Ovary (tissue), 9 donors: ENCODE results near the gene CELA3B. TPM values are rescaled to one million over a fixed set of nuclear protein-coding genes. Genes with fewer than 3 reads are reported as not detected.
"Not testable (repeated sequence)": the region's sequence is repeated elsewhere in the genome, so short reads cannot be mapped to it uniquely, and the experiment has no call there.

Experiments
- DNase-seq, 5 donors: peaks; one replicate each; pipeline ENCODE4 v3.0.0-alpha.2; 2019 to 2020
- H3K27ac ChIP-seq, 2 donors: fragments of 200-600 bp; one replicate each; pipeline versions ENCODE4 v1.5.1 to v1.8.0; 2019 to 2022
- H3K27me3 ChIP-seq: fragments of 200-600 bp; one replicate; pipeline ENCODE4 v1.8.0; 2022
- H3K36me3 ChIP-seq: fragments of 200-600 bp; sonication (generic); one replicate; pipeline ENCODE4 v1.5.1; 2019
- H3K4me1 ChIP-seq: one replicate; pipeline ENCODE4 v1.8.1; 2013; ENCODE audit warnings: mild to moderate bottlenecking, moderate library complexity; ENCODE audit not compliant: insufficient read depth
- H3K4me3 ChIP-seq: fragments of 200-600 bp; sonication (generic); one replicate; pipeline ENCODE4 v1.5.1; 2017
- H3K9me3 ChIP-seq, 2 donors: fragments of 200-600 bp in 1 of 2; sonication (generic) in 1 of 2; one replicate each; pipeline versions ENCODE4 v1.5.1 to v1.8.1; 2013 to 2019; ENCODE audit warnings: mild to moderate bottlenecking in 1 of 2, moderate library complexity in 1 of 2
- CTCF ChIP-seq, 3 donors: fragments of 450-650 bp in 2 of 3; fragments of 200-600 bp in 1 of 3; IDR thresholded peaks; one replicate each; pipeline versions ENCODE4 v1.5.1 to v1.8.0; 2016 to 2022; ENCODE audit warnings: antibody characterized with exemption in 3 of 3, mild to moderate bottlenecking in 1 of 3
- EP300 ChIP-seq: sonication (generic); formaldehyde crosslinking; IDR thresholded peaks from one replicate; pipeline ENCODE4 v1.6.1; 2017; ENCODE audit warnings: antibody characterized with exemption
- POLR2A ChIP-seq: fragments of 450-650 bp; IDR thresholded peaks from one replicate; pipeline ENCODE4 v1.6.1; 2017; ENCODE audit warnings: antibody characterized with exemption, mild to moderate bottlenecking, moderate library complexity
- WGBS, 3 donors: extraction: QIAGEN DNeasy Blood & Tissue Kit in 1 of 3; methylation state at CpG; one replicate each; pipeline versions ENCODE4 v1.1.5 to v1.1.7; 2013 to 2017; 5-methylcytosine and 5-hydroxymethylcytosine counted together
- intact Hi-C, 4 donors: fragments of 100-400 bp; cut with DNase I; formaldehyde crosslinking; loops; one replicate each; pipeline versions ENCODE4 v1.11.0 to v1.15.1; 2022 to 2023
- polyA plus RNA-seq, 2 donors: library from polyadenylated mRNA; stranded (reverse); fragments of 200-250 nt in 1 of 2; fragments of 350-450 nt in 1 of 2; fragmentation: Illumina TruSeq in 1 of 2; extraction: RNeasy Lipid Tissue Mini Kit (QIAGEN cat#74804) in 1 of 2; gene quantifications; one replicate each; pipeline ENCODE4 v1.2.3, GENCODE V29; 2013 to 2014
- small RNA-seq: library from RNA; depleted of rRNA; stranded (forward); fragments of <200 nt; gene quantifications from one replicate; pipeline ENCODE3, GENCODE V24; 2016
- total RNA-seq, 7 donors: library from RNA; depleted of rRNA in 2 of 7; stranded (reverse); fragments of >200 nt in 2 of 7; fragmentation: NEBNext Ultra II Directional in 3 of 7; extraction: Animal tissue kit (Norgen Biotek cat#: 25700) in 3 of 7; gene quantifications; one replicate each; pipeline versions ENCODE4 v1.1.0 to v1.2.4, GENCODE V29; 2016 to 2023
- donor health status: DM: no; HTN: no; CAD: no; lungs with moderate emphysema.
- donor health status: DM: no; HTN: no; CAD: no.
- donor health status: Bipolar disorder and iron deficiency.
- donor health status: DM: yes; HTN: yes; CAD: no.
- donor health status: DM: no; HTN: no; CAD: no.
- donor health status: DM: yes; HTN: yes; CAD: no.

Gene CELA3B
- total and polyA plus RNA-seq, 9 donors: 2.6 to 19.2 (median 15.4) TPM; not detected in 6

- H3K36me3 ChIP-seq: no peaks in the 10 kb centered on the region
- TF ChIP-seq EP300: no peak
- no peak for TF ChIP-seq CTCF (IDR thresholded peaks at IDR 0.05)
- TF ChIP-seq POLR2A: no peak
- WGBS, 3 donors: 75 to 83% (median 80%) methylated on average over 8 of the region's 8 CpGs
- no peaks in the 10 kb centered on the region for H3K9me3 ChIP-seq
- intact Hi-C loops: no loop called here
- H3K4me3 ChIP-seq: no peak overlapping the region
- no peak for DNase-seq
- no peak overlapping the region for H3K27ac ChIP-seq
- no peaks in the 10 kb centered on the region for H3K27me3 ChIP-seq
- peaks cover under 1% of the 10 kb centered on the region for H3K4me1 ChIP-seq
Observed at GRCh38 chr1:22031214-22031962, 54.6 kb downstream of the CELA3B start.

GRCh38 chr1:22034834-22035233, 58.0 kb downstream of the CELA3B start:
- intact Hi-C loops, H3K9me3 ChIP-seq, H3K27me3 ChIP-seq, H3K36me3 ChIP-seq, H3K4me1 ChIP-seq, DNase-seq, H3K4me3 ChIP-seq, H3K27ac ChIP-seq: not testable (repeated sequence)
- WGBS, 3 donors: 72 to 80% (median 73%) methylated on average over 5 of the region's 5 CpGs

- TF ChIP-seq CTCF (IDR thresholded peaks at IDR 0.05) (no peak), POLR2A (no peak), EP300 (no peak)
- Histone ChIP-seq H3K9me3 (no peaks in the 10 kb centered on the region), H3K4me3 (no peak overlapping the region), H3K36me3 (no peaks in the 10 kb centered on the region), H3K4me1 (no peaks in the 10 kb centered on the region), H3K27me3 (no peaks in the 10 kb centered on the region), H3K27ac (no peak overlapping the region)
- intact Hi-C loops: no loop called here
- WGBS, 3 donors: 56 to 65% (median 57%) methylated on average over 7 of the region's 7 CpGs
- no peak for DNase-seq
Observed at GRCh38 chr1:22037520-22037919, 60.7 kb downstream of the CELA3B start.

GRCh38 chr1:22038036-22038435, 61.2 kb downstream of the CELA3B start:
- no peak for DNase-seq
- Histone ChIP-seq H3K27ac (no peak overlapping the region), H3K4me1 (no peaks in the 10 kb centered on the region), H3K4me3 (no peak overlapping the region), H3K9me3 (no peaks in the 10 kb centered on the region), H3K36me3 (no peaks in the 10 kb centered on the region), H3K27me3 (no peaks in the 10 kb centered on the region)
- TF ChIP-seq POLR2A (no peak), EP300 (no peak)
- 79 to 88% (median 86%) methylated on average over 5 of the region's 5 CpGs for WGBS, 3 donors
- intact Hi-C loops: no loop called here

Small RNA genes lying within 50 kb of the gene (small RNA-seq; reads per million reads assigned to genes)
- gene RN7SL186P: not detected
- not detected for gene RN7SL386P
- gene RNU6-1022P: not detected
- gene RNU6-776P: not detected

Other genes starting within 250 kb of the CELA3B start
- 10 to 100 TPM; 40.4 to 87.1 (median 62.4) TPM for gene USP48, start 193.9 kb upstream of the CELA3B start, total RNA-seq
- gene USP48, start 193.9 kb upstream of the CELA3B start, polyA plus RNA-seq: 10 to 100 TPM; 25.2 to 49.3 TPM
- gene LDLRAD2, start 164.8 kb upstream of the CELA3B start, total RNA-seq: under 1 TPM in 6 of 7 donors, not detected in 1; 0.07 to 0.48 (median 0.20) TPM
- gene LDLRAD2, start 164.8 kb upstream of the CELA3B start, polyA plus RNA-seq: under 1 TPM in 1 of 2 donors, not detected in 1; 0.88 TPM
- gene HSPG2, start 39.7 kb upstream of the CELA3B start, total RNA-seq: 100 to 1,000 TPM in 4 of 7 donors, 10 to 100 TPM in 3; 27.3 to 294 (median 116) TPM
- gene HSPG2, start 39.7 kb upstream of the CELA3B start, polyA plus RNA-seq: 10 to 100 TPM; 37.9 to 65.0 TPM
- 10 to 100 TPM in 2 of 7 donors, 1 to 10 TPM in 1, under 1 TPM in 1, not detected in 3; 0.42 to 25.4 (median 14.1) TPM for gene CELA3A, start 24.6 kb downstream of the CELA3B start, total RNA-seq
- gene CELA3A, start 24.6 kb downstream of the CELA3B start, polyA plus RNA-seq: under 1 TPM in 1 of 2 donors, not detected in 1; 0.12 TPM
- 100 to 1,000 TPM; 111 to 238 (median 200) TPM for gene CDC42, start 75.7 kb downstream of the CELA3B start, total RNA-seq
- gene CDC42, start 75.7 kb downstream of the CELA3B start, polyA plus RNA-seq: 100 to 1,000 TPM; 113 to 238 TPM
- 100 to 1,000 TPM in 1 of 7 donors, 10 to 100 TPM in 5, 1 to 10 TPM in 1; 3.7 to 125 (median 23.7) TPM for gene WNT4, start 166.1 kb downstream of the CELA3B start, total RNA-seq
- 1 to 10 TPM; 3.8 to 5.6 TPM for gene WNT4, start 166.1 kb downstream of the CELA3B start, polyA plus RNA-seq